Measurements from ENCODE around the gene PPP2R3B.

DNA sequence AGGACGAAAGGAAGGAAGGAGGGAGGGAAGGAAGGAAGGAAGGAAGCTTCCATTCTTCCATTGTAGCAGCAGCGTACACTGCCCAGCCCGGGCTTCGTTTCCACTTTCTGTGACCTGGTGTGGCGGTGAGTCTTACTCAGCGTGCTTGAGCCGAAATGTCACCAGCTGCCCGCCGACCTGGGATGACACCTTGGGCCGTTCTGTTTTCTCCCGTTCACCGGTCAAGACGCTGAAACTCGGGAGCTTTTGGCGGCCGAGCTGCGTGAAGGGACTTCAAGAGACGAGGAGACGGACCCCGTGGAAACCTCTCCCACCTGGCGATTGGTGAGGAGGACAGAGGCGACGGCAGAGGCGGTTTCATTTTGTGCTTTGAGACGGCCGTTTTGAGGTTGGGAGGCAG is 47.1 kb upstream of the PPP2R3B start:
- TF ChIP-seq, protein P1, sequence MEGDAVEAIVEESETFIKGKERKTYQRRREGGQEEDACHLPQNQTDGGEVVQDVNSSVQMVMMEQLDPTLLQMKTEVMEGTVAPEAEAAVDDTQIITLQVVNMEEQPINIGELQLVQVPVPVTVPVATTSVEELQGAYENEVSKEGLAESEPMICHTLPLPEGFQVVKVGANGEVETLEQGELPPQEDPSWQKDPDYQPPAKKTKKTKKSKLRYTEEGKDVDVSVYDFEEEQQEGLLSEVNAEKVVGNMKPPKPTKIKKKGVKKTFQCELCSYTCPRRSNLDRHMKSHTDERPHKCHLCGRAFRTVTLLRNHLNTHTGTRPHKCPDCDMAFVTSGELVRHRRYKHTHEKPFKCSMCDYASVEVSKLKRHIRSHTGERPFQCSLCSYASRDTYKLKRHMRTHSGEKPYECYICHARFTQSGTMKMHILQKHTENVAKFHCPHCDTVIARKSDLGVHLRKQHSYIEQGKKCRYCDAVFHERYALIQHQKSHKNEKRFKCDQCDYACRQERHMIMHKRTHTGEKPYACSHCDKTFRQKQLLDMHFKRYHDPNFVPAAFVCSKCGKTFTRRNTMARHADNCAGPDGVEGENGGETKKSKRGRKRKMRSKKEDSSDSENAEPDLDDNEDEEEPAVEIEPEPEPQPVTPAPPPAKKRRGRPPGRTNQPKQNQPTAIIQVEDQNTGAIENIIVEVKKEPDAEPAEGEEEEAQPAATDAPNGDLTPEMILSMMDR (IDR thresholded peaks at IDR 0.05): no peak
- TF ChIP-seq ZFX (IDR thresholded peaks at IDR 0.05; ENCODE audit: borderline replicate concordance): no peak

Data from 22Rv1 (cell line).